CD4-positive, alpha-beta T cell treated with Interleukin-2 at 100 ng/mL for 4 hours (primary cell): Measurements from ENCODE around the gene TMEM132D.
"Not testable (repeated sequence)": the region's sequence is repeated elsewhere in the genome, so short reads cannot be mapped to it uniquely, and the experiment has no call there.

Experiments
- DNase-seq: peaks from one replicate; pipeline ENCODE4 v3.0.0-alpha.2; 2020; ENCODE audit warnings: low spot score

The TMEM132D gene

GRCh38 chr12:129903956-129904829 is at the start of gene TMEM132D:
Gene TMEM132D (minus strand): TSS chr12:129904025.
- no peak for DNase-seq

DNA sequence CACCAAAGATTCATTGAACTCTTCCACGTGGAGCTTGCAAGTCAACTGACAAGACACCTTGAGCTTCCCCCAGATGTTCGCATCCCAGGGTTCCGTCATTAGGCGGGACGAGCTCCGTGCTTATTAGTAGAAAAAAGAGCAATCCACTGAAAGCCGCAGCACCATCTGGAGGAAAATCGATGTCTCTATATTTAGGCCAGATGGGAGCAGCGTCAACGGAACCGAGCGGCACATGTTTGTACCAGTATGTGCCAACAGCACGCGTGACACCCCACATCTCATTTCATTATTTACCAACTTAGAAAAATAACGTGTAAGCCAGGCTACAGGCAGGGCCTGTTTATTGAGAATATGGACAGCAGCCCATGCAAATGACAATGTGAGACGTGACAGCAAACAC is 45.8 kb upstream of the TMEM132D start:
- no peak for DNase-seq

- no peak for DNase-seq
Measured at GRCh38 chr12:129941618-129942017, 37.8 kb upstream of the TMEM132D start.

GRCh38 chr12:129938089-129938488 is 34.3 kb upstream of the TMEM132D start:
- no peak for DNase-seq

- no peak for DNase-seq
Measured at GRCh38 chr12:129937426-129937825, 33.6 kb upstream of the TMEM132D start.

DNA sequence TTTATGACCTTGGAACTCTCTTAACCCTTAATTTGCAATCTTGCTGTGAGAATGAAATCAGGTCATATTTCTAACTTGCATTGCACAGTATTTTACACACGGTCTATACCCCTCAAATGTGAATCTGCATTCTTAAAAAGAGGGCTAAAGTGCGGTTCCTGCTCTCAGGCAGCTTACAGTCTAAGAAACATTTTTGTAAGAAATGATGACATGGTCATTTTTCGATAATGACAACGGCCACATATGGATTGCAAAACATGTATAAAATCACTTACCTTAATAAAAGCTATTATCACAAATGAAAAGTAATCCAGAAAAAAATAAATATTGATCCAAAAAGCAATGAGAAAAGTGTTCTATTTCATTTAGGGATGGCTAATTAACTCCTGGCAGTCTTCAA is 24.8 kb upstream of the TMEM132D start:
- DNase-seq: no peak

- DNase-seq: no peak
Measured at GRCh38 chr12:129927316-129927900, 23.6 kb upstream of the TMEM132D start.

DNA sequence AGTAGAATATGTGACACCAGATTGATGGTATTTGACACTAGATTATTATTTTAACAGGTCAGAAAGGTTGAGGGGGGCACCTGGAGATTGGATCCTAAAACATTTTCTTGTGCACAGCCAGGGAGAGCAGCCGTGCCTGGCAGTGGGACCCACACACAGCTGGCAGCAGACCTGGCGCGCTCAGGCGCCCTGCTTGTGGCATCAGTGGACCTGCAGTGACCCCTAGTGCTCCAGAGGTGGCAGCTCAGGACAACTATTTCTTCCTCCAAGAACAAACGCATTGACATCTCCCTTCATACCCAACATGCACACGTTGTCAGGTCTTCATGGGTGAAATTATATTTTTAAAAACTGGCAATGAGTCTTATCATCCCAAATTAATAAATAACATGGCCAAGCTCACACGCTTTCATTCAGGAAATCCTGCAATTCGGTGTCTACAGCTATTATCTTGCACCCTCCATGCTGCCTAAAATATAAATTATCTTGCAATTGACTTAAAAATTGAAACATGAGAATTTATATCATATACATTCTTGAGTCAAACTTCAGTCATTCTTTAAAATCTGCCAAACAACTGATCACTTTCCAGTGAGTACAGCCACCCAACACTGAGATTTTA is 7.7 kb upstream of the TMEM132D start:
- DNase-seq: no peak

DNA sequence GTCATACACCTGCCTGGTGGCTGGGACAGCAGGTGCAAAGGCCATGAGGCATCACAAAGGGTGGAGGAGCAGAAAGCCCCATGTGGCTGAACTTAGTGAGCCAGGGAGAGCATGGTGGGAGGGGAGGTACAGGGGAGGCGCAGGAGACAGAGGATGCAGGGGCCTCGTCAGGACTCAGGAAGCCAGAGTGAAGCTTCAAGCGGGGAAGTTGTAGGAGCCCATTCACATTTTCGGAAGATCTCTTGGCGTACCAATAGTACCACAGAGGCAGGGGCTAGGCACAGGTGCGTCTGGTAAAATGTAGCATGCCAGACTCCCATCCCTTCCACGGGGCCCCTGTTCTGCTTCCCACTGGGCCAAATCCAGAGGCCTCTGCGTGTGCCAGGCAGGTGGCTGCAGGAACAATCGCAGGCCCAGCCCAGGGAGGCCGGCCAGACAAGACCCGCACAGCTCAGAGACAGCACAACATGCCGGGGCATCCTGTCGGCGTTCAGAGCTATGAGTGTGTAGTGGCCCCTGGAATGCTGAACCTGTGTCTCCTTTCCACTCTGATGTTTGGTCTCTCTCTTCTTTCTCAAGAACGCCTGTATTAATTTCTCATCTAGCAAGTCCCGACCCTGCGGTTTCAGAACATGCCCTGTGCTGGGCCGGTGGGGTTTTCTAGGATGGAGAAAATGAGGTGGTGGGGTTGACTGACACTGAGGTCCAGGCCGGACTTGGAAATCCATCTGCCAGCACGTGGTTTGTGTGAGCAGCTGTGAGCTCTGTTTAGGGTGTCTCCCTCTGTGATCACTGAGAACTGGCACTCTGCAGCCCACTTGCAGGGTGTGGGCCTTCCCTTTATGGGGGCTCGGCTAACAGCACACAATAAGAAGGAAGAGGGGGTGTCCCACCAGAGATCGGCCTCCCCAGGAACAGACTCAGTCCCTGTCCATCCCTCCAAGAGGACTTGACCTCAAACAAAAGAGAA is 5.5 kb upstream of the TMEM132D start:
- no peak for DNase-seq

GRCh38 chr12:129903092-129903945 is 506 bp downstream of the TMEM132D start:
- DNase-seq: no peak

DNA sequence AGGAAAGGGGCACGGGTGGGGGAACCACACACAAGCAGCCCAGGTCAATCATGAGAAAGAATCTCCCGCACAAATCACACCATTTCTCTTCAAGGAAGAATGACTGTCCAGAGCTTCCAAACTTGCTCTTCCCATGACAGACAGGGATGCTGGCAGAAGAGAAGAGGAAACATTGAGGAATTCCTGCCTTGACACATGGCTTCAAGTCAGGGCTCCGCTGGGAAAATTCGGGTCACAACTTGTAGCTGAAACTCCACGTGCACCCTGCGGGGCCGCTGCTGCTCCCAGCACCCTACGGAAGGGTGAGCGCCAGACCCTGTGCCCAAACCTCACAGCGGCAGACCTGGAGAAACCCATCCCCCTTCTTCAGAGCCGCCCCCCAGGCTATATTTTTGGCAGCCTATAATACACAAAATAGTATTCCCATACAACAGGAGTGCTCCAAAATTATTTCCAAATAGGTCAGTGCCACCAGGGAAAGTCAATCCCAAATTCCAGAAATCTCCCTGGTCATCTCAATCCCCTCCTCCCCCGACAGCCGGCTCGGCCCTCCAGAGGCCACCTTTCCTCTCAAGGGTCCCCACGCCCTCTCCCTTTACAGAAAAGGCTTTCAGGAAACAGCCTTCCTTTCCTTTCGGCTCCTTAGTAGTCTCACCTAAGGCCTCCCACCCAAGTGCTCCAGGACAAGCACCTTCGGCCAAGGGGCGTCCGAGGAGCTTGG is 1.3 kb downstream of the TMEM132D start:
- DNase-seq: no peak

DNA sequence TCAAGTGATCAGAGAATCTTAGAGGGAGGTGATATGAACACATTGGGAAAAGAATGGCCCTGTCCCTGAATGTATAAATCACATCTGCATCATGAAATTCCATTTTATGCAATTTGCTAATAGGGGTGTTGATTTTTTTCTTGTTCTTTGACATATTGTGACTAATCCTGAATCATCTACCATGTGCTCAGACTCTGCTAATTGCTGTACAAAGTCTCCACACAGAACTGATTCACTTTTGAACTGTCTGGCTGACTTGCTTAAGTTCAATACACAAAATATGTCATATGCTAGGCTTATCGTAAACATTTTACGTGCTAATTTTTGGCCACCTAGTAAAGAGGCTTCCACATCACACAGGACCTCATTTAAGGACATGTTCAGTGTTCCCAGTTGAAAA is 2.6 kb downstream of the TMEM132D start:
- no peak for DNase-seq

DNA sequence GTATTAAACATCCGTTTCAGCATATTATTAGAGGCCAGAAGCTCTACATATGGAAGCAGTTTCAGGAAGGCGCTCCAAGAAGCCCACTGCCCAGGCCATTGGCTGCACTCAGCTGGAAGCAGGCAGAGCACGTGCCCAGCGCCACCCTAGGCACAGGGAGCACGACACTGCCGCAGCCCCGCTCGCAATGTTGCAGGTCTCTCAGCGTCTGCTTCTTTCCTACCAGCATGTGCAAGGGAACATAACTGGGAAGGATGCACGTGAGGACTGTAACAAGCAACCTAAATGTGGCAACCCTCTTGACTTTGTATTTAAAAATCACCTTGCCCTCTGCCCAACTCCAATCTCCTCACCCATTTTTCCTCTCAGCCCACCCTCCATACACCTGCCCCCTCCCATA is 3.5 kb downstream of the TMEM132D start:
- no peak for DNase-seq

DNA sequence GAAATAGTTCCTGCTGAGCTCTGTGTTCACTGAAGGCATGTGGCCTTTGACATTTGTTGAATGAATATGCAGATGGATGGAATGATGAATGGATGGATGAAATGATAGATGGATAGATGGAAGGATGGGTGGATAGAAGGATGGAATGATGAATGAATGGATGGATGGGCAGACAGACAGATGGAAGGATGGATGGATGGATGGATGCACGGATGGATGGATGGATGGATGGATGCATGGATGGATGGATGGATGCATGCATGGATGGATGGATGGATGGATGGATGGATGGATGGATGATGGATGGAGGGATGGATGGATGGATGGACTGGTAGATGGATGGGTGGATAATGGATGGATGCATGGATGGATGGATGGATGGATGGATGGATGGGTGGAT is 4.8 kb downstream of the TMEM132D start:
- not testable (repeated sequence) for DNase-seq

- no peak for DNase-seq
Measured at GRCh38 chr12:129893691-129894090, 10.1 kb downstream of the TMEM132D start.

- DNase-seq: no peak
Measured at GRCh38 chr12:129887101-129887500, 16.7 kb downstream of the TMEM132D start.

DNA sequence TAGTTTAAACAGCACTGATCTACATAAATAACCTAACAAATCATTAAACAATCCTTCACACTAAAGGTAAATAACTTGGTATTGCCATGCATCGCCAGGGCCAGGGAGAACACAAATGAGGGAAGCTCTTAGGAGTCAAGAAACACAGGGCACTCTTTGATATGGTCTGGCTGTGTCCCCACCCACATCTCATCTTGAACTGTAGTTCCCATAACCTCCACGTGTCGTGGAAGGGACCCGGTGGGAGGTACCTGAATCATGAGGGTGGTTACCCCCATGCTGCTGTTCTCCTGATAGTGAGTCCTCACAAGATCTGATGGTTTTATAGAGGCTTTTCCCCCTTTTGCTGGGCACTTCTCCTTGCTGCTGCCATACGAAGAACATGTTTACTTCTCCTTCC is 17.3 kb downstream of the TMEM132D start:
- no peak for DNase-seq

DNA sequence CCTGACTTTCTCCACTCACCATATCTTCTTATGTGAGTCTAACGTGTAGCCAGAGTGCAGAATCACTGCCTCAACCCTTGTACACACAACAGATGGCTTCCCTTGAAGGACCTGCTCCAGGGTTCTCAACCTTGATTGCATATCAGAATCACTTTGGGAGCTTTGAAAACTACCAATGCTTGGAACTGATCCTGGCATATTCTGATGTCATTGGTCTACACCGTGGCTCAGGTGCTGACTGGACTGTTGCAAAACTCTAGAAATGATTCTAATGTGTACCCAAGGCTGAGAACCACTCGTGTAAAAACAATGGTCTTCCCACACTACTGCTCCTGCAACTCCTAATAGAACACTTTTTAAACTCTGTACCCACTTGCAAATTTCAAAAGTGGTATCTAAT is 18.5 kb downstream of the TMEM132D start:
- no peak for DNase-seq

DNA sequence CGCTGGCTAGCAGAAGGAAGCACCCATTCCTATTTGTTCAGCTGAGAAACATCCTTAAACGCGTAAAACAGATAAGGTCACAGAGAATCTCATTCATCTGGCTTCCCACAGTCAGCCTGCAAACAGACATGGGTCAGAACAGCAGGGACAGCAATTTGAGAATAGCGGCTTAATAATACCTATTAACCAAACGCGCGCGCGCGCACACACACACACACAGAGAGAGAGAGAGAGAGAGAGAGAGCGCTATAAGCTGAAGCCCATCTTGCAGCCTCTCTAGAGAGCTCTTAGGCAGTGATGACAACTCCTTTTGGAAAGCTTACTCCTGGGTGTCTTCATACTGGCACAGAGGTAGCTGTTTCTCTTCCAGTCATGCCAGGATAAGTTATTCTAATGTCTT is 26.4 kb downstream of the TMEM132D start:
- DNase-seq: no peak

GRCh38 chr12:129873833-129874208 is 30.0 kb downstream of the TMEM132D start:
- no peak for DNase-seq
